Heart left ventricle (tissue), 16 donors: ENCODE measurements around the gene ACYP1. TPM values are rescaled to one million over a fixed set of nuclear protein-coding genes. Genes with fewer than 3 reads are reported as not detected.

Experiments
- ATAC-seq, 4 donors: fragments of 200-7000 bp; cut with Tn5 transposase; one replicate each; pipeline ENCODE4 v1.9.1; 2020 to 2022; ENCODE audit warnings: moderate library complexity in 4 of 4, mild to moderate bottlenecking in 3 of 4, moderate number of reproducible peaks in 1 of 4
- DNase-seq, 5 donors: peaks; one replicate each; pipeline ENCODE4 v3.0.0-alpha.2; 2020
- H3K27ac ChIP-seq, 12 donors: fragments of 200-600 bp; sonication (generic) in 4 of 12; one replicate each; pipeline versions ENCODE4 v1.5.0 to v1.8.0; 2016 to 2022; ENCODE audit warnings: mild to moderate bottlenecking in 2 of 12
- H3K27me3 ChIP-seq, 9 donors: fragments of 200-600 bp; sonication (generic) in 2 of 9; one replicate each; pipeline versions ENCODE4 v1.5.1 to v1.8.0; 2016 to 2022; ENCODE audit warnings: mild to moderate bottlenecking in 3 of 9
- H3K36me3 ChIP-seq, 9 donors: fragments of 200-600 bp; sonication (generic) in 2 of 9; one replicate each; pipeline versions ENCODE4 v1.5.0 to v1.8.0; 2018 to 2022; ENCODE audit warnings: mild to moderate bottlenecking in 2 of 9
- H3K4me1 ChIP-seq, 12 donors: fragments of 200-600 bp; sonication (generic) in 4 of 12; one replicate each; pipeline versions ENCODE4 v1.5.0 to v1.8.0; 2016 to 2022; ENCODE audit warnings: mild to moderate bottlenecking in 3 of 12
- H3K4me3 ChIP-seq, 12 donors: fragments of 200-600 bp; sonication (generic) in 4 of 12; one replicate each; pipeline versions ENCODE4 v1.5.0 to v1.8.0; 2017 to 2022; ENCODE audit warnings: mild to moderate bottlenecking in 9 of 12, moderate library complexity in 4 of 12
- H3K9me3 ChIP-seq, 12 donors: fragments of 200-600 bp; sonication (generic) in 4 of 12; one replicate each; pipeline versions ENCODE4 v1.5.0 to v1.8.0; 2016 to 2022; ENCODE audit warnings: mild to moderate bottlenecking in 1 of 12
- POLR2A ChIP-seq, 2 donors: fragments of 450-650 bp; IDR thresholded peaks; one replicate each; pipeline ENCODE4 v1.6.1; 2017; ENCODE audit warnings: antibody characterized with exemption in 2 of 2, mild to moderate bottlenecking in 2 of 2, moderate library complexity in 2 of 2
- WGBS, 4 donors: extraction: QIAGEN DNeasy Blood & Tissue Kit in 2 of 4; methylation state at CpG; one replicate each; pipeline versions ENCODE4 v1.1.5 to v1.1.7; 2013 to 2018; 5-methylcytosine and 5-hydroxymethylcytosine counted together
- intact Hi-C, 10 donors: fragments of 100-400 bp; cut with DNase I; formaldehyde crosslinking; loops; one replicate each; pipeline versions ENCODE4 v1.11.1 to v1.14.2; 2022
- long read RNA-seq, 3 donors: library from polyadenylated mRNA; unstranded; transcript quantifications; one replicate each; pipeline ENCODE4 v2.0.0, GENCODE V29; 2020 to 2021
- polyA plus RNA-seq, 2 donors: library from polyadenylated mRNA; stranded (reverse); fragments of 200-250 nt; gene quantifications; one replicate each; pipeline ENCODE4 v1.2.3, GENCODE V29; 2013
- total RNA-seq, 9 donors: library from RNA; depleted of rRNA in 2 of 9; stranded (reverse); fragments of >200 nt in 2 of 9; fragmentation: NEBNext Ultra II Directional in 3 of 9; extraction: Animal tissue kit (Norgen Biotek cat#: 25700) in 3 of 9; gene quantifications; one replicate each; pipeline versions ENCODE4 v1.1.0 to v1.2.4, GENCODE V29; 2016 to 2023
- TF ChIP-seq, protein P1 (sequence below), 12 donors: fragments of 200-600 bp; sonication (generic) in 4 of 12; IDR thresholded peaks; one replicate each; pipeline versions ENCODE4 v1.5.0 to v1.8.0; 2018 to 2022; ENCODE audit warnings: antibody characterized with exemption in 12 of 12, mild to moderate bottlenecking in 5 of 12
- donor health status: ischemic (EF 13 %, LVEDD 7.1; RV severe dilation, severe dysfunction).
- donor health status: healthy with polysubstance abuse.
- donor health status: DM: no; HTN: yes; CAD: no.
- donor health status: DM: no; HTN: no; CAD: no.
- donor health status: ischemic (EF 25% LVEDD 6.9; RV normal size, moderate dysfunction).
- donor health status: ischemic (EF 25% LVEDD 5.7; RV mildly dilated, moderate dysfunction).
- donor health status: healthy.
- donor health status: DM: yes; HTN: yes; CAD: no.
- donor health status: ischemic (EF 35%, LVEDD 5.7; RV mildly dilated, moderate dysfunction).
- donor health status: nonischemic (EF 11% LVEDD 7.7; RV severe dilation, severe dysfunction).
- donor health status: DM: yes; HTN: yes; CAD: no.
- donor health status: PGD.
- donor health status: ischemic (EF 29% LVEDD 5.4; RV normal size, mild dysfunction).
- donor health status: nonischemic (EF 23%, LVEDD 6.1; RV moderate dilation, normal function).

ACYP1 gene
- total RNA-seq, result 10 to 100 TPM in 5 of 9 donors, 1 to 10 TPM in 4; 6.7 to 15.9 (median 10.9) TPM
- polyA plus RNA-seq, result 10 to 100 TPM; 13.6 to 20.0 TPM
- long read RNA-seq, donor 1, transcript ACYP1-205 (3 exons, 789 nt), result major isoform, 5 of 7 reads
- long read RNA-seq, donor 1, partial matches to known transcripts, result 0 of 7 reads
- long read RNA-seq, donor 1, other reads (novel, unspliced or antisense), result 0 of 7 reads
- long read RNA-seq, donor 2, partial matches to known transcripts, result 1 of 12 reads
- long read RNA-seq, donor 2, other reads (novel, unspliced or antisense), result 10 of 12 reads
- long read RNA-seq, donor 3, partial matches to known transcripts, result 0 of 5 reads
- long read RNA-seq, donor 3, other reads (novel, unspliced or antisense), result 1 of 5 reads

DNA sequence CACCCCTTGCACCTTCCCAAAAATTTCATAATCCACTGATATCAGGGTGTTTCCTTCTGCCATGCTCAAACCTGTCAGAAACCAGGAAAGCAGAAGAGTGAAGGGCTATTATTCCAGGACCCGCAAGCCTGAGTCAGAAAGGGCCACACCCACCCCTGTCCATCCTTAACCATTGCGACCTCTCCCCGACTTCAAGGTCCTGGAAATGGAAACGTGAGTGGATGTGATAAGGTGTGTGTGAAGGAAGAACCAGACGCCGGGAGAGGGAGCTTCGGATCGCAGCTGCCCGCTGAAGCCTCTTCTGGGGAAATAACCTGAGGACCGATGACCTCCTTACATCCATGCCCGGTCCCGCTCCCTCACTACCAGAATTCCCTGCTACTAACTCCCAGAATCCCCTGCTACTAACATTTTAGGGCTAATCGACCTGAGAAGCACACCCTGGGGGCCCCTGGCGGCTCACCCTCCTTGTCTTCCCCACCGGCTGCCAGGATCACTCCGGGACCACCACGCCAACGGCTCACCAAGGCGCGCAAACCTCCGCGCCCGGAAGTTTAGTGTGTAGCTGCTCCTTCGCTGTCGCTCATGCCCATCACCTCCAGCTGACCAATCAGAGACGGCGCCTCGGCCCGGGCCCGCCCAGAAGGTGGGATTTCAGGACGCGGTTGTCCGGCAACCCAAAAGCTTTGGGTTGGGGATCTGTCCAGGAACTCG, at the start of gene ACYP1:
Gene ACYP1, minus strand, starts transcription at position 534 of the 714 bp plus-strand sequence. Its CDS starts 471 bp downstream, at position 63.
- WGBS, 4 donors, result 0 to 1% (median 0%) methylated on average over 13 to 34 of the region's 34 CpGs
- Histone ChIP-seq H3K27ac (peak within 1 kb of the TSS in 11 of 12 donors; percentile 31 to 80 (median 69)), H3K27me3 (no peaks in the 10 kb centered on the region), H3K4me3 (peak within 1 kb of the TSS; percentile 56 to 91 (median 74)), H3K9me3 (peaks cover 0 to 5% (median 0%) of the 10 kb centered on the region in 12 donors), H3K4me1 (peaks cover 0 to 45% (median 29%) of the 10 kb centered on the region in 12 donors), H3K36me3 (peaks cover 0 to 9% (median 0%) of the 10 kb centered on the region in 9 donors)
- ATAC-seq (peak; percentile 86 to 98 (median 96)), DNase-seq (peak; percentile 91 to 96 (median 93))
- intact Hi-C loops, result loop anchor here in 1 of 10 donors (10.0 kb wide), 1 partner anchor 119 kb away; no protein-coding TSS in a partner anchor
- TF ChIP-seq POLR2A (IDR thresholded peaks at IDR 0.05), result no peak
- TF ChIP-seq, protein P1, sequence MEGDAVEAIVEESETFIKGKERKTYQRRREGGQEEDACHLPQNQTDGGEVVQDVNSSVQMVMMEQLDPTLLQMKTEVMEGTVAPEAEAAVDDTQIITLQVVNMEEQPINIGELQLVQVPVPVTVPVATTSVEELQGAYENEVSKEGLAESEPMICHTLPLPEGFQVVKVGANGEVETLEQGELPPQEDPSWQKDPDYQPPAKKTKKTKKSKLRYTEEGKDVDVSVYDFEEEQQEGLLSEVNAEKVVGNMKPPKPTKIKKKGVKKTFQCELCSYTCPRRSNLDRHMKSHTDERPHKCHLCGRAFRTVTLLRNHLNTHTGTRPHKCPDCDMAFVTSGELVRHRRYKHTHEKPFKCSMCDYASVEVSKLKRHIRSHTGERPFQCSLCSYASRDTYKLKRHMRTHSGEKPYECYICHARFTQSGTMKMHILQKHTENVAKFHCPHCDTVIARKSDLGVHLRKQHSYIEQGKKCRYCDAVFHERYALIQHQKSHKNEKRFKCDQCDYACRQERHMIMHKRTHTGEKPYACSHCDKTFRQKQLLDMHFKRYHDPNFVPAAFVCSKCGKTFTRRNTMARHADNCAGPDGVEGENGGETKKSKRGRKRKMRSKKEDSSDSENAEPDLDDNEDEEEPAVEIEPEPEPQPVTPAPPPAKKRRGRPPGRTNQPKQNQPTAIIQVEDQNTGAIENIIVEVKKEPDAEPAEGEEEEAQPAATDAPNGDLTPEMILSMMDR (IDR thresholded peaks at IDR 0.05), result no peak

DNA sequence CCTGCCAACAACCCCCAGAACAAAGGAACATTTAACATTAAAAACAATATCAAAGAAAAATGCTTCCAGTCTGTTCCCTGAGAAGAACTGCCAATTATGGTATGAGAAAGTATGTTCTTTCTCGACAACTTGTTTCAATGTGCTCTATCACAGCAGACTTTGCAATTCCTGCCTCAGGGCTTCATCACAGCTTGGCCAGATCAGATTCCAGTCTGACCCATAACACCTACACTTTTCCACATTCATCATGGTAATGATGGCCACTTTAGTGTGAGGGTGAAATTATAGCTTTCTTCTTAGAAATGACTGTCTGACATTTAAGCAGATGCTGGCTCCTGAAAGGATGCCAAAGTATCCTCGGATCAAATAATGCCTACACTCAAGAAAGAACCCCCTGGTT, 46.1 kb upstream of the ACYP1 start:
- DNase-seq (no peak), ATAC-seq (no peak)
- Histone ChIP-seq H3K4me1 (no peaks in the 10 kb centered on the region), H3K9me3 (no peaks in the 10 kb centered on the region), H3K27me3 (no peaks in the 10 kb centered on the region), H3K36me3 (peaks cover 4 to 100% (median 99%) of the 10 kb centered on the region in 9 donors), H3K4me3 (no peak overlapping the region), H3K27ac (no peak overlapping the region)
- TF ChIP-seq POLR2A (IDR thresholded peaks at IDR 0.05), result no peak
- TF ChIP-seq, protein P1 (IDR thresholded peaks at IDR 0.05), result no peak
- 80 to 92% (median 89%) methylated on average over 2 of the region's 2 CpGs for WGBS, 4 donors
- intact Hi-C loops, result no loop called here

DNA sequence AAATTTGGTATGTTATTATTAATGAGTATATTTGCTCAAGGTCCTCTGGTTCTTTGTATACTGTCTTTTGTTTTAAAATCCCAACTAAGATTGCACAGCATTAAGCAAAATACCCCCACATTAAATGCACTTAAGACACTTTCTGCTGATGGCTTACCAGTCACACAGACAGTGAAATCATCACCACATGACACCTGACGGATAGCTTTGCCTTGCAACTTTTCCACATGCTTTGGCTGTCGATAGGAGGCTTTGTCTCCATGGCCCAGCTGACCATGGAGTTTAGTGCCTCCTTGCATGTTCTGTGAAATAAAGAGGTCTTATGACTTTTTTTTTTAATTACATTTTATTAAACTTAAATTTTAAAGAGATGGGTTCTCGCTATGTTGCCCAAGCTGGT, 43.4 kb upstream of the ACYP1 start:
- Histone ChIP-seq H3K4me3 (no peak overlapping the region), H3K27ac (no peak overlapping the region), H3K4me1 (no peaks in the 10 kb centered on the region), H3K9me3 (no peaks in the 10 kb centered on the region), H3K36me3 (peaks cover 4 to 100% (median 99%) of the 10 kb centered on the region in 9 donors), H3K27me3 (no peaks in the 10 kb centered on the region)
- DNase-seq (no peak), ATAC-seq (no peak)
- intact Hi-C loops, result no loop called here
- TF ChIP-seq, protein P1 (IDR thresholded peaks at IDR 0.05), result no peak
- no peak for TF ChIP-seq POLR2A (IDR thresholded peaks at IDR 0.05)
- WGBS, 4 donors, result 59 to 75% (median 68%) methylated on average over 3 of the region's 3 CpGs

DNA sequence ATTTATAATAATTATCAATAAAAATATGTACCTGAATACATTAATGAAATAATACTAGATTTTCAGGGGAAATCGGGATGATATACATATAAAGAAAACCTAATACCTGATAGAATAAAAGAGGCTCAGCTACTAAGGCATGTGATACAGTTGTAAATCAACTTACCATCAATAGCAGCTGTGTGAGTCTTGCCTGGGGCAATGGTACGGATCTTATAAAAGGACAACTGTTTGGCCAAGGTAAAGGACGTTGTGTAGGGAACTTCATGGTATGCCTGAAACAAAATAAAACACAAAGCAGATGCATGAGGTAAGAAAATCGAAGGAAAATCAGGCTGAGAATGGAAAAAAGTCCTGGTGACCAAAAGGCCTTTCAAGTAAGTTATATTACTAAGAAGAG, 37.7 kb upstream of the ACYP1 start:
- intact Hi-C loops, result no loop called here
- Histone ChIP-seq H3K27ac (no peak overlapping the region), H3K27me3 (no peaks in the 10 kb centered on the region), H3K36me3 (peaks cover 4 to 100% (median 99%) of the 10 kb centered on the region in 9 donors), H3K4me1 (peaks cover 0 to 6% (median 0%) of the 10 kb centered on the region in 12 donors), H3K4me3 (no peak overlapping the region), H3K9me3 (no peaks in the 10 kb centered on the region)
- no peak for ATAC-seq
- TF ChIP-seq POLR2A (IDR thresholded peaks at IDR 0.05), result no peak
- TF ChIP-seq, protein P1 (IDR thresholded peaks at IDR 0.05), result no peak
- no peak for DNase-seq
- WGBS, 4 donors, result 90 to 94% (median 92%) methylated on average over 4 of the region's 4 CpGs
